Cardiac fibroblast (primary cell): ENCODE results near the gene SMIM10L1.

Source experiments
- DNase-seq, 2 donors: peaks; one replicate each; pipeline versions ENCODE4 v3.0.0 to v3.0.0-alpha.2; 2010; ENCODE audit warnings: low read depth in 2 of 2
- H3K4me3 ChIP-seq, 2 donors: replicated peaks in 1 of 2; 1 replicate in 1 of 2; 2 replicates in 1 of 2; pipeline ENCODE4 v1.5.1; 2011; ENCODE audit warnings: low read depth in 2 of 2, low read length in 2 of 2, mild to moderate bottlenecking in 2 of 2, moderate library complexity in 1 of 2
- TF ChIP-seq, protein P1 (sequence below): IDR thresholded peaks from one replicate; pipeline ENCODE4 v1.5.1; 2011; ENCODE audit warnings: low read depth, mild to moderate bottlenecking, low read length, inconsistent platforms

The SMIM10L1 gene

DNA sequence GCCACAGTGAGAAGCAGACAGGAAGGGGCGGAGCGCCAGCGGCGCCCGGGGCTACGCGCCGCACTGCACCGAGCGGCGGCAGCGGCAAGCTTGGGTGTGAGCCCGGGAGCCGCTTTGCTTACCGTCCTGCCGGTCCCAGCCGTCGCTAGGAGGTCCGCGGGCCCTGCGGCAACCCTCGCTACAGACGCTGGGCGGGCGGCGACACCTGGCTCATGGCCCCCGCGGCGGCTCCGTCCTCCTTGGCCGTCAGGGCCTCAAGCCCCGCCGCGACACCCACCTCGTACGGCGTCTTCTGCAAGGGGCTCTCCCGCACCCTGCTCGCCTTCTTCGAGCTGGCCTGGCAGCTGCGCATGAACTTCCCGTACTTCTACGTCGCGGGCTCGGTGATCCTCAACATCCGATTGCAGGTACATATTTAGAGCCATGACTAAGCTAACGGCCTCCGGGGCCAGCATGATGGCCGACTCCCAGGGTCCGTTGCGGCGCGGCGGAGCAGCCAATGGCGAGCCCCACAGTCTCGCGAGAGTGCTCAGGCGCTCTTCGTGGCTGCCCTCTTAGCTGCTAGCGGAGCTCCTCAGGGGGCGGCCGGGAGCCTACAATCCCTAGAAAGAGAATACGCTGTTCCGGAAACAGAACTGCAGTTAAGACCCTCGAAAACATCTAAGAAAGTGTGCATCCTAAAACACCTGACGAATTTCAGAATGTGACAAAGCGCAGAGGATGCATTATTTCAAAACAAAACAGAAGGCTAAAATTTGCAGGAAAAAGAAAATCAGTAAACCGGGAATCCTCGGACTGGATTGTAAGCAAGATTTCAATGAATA lies at the start of gene SMIM10L1:
SMIM10L1 (plus strand) TSS at position 50 of the 824 bp plus-strand sequence; CDS start at position 213, 163 bp downstream.
- peak; percentile 95 for DNase-seq
- peak within 1 kb of the TSS; percentile 75 to 83 for H3K4me3 ChIP-seq
- TF ChIP-seq, protein P1, sequence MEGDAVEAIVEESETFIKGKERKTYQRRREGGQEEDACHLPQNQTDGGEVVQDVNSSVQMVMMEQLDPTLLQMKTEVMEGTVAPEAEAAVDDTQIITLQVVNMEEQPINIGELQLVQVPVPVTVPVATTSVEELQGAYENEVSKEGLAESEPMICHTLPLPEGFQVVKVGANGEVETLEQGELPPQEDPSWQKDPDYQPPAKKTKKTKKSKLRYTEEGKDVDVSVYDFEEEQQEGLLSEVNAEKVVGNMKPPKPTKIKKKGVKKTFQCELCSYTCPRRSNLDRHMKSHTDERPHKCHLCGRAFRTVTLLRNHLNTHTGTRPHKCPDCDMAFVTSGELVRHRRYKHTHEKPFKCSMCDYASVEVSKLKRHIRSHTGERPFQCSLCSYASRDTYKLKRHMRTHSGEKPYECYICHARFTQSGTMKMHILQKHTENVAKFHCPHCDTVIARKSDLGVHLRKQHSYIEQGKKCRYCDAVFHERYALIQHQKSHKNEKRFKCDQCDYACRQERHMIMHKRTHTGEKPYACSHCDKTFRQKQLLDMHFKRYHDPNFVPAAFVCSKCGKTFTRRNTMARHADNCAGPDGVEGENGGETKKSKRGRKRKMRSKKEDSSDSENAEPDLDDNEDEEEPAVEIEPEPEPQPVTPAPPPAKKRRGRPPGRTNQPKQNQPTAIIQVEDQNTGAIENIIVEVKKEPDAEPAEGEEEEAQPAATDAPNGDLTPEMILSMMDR = peak; percentile 11

DNA sequence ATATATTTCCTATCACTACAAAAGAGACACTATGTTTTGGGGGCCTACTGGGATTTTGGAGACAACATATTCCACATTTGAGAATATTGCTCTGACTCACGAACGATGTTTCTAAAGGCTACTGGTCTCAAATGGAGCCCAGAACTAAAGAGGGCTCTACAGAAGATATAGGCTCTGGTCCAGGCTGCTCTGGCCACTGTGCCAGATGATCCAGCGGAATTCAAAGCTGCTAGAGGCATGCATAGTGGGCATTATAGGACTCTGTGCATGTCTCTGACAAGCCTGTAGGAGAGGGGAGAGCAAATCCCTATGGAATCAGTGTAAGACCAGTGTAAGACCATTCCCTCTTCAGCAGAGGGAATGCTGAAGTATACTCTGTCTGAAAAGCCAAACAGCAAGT lies 40.6 kb upstream of the SMIM10L1 start:
- no peak for DNase-seq
- TF ChIP-seq, protein P1 = no peak
- no peak overlapping the region for H3K4me3 ChIP-seq

DNA sequence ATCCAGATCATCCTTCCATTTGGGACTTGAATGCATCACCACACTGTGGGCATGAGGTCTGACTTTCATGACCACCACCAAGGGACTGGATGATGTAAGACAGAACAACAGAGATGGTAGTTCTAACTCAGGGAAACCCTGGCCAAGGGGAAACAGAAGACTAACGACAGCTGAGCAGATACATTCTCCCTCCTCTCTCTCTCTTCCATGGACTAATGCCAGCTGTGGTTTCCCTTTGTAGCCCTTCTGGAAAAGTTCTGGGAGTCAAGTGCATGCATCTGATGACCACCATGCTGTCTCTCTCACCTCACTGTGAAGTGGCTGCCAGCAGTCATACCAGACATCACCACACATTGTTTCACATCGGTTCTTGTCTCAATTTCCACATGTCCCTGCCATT lies 40.0 kb upstream of the SMIM10L1 start:
- no peak overlapping the region for H3K4me3 ChIP-seq
- DNase-seq = no peak
- TF ChIP-seq, protein P1 = no peak

DNA sequence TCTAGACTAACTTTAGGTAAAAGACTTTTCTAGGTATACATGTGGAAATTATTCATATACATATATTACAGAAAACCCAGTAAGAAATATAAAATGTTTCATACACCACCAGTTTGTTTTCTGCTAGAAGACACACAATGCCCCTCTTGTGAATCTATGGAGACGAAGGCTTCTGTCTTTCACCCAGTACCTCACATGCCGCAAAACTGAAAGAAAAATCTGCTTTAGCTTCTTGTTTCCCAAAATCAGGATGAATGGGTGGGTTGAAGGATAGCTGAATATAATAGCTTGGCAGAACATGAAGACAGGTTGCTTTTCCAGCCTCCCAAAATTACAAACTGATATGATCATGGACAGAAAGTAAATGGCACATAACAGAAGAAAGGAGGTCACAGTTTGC lies 37.8 kb upstream of the SMIM10L1 start:
- no peak for DNase-seq
- H3K4me3 ChIP-seq = no peak overlapping the region
- TF ChIP-seq, protein P1 = no peak

DNA sequence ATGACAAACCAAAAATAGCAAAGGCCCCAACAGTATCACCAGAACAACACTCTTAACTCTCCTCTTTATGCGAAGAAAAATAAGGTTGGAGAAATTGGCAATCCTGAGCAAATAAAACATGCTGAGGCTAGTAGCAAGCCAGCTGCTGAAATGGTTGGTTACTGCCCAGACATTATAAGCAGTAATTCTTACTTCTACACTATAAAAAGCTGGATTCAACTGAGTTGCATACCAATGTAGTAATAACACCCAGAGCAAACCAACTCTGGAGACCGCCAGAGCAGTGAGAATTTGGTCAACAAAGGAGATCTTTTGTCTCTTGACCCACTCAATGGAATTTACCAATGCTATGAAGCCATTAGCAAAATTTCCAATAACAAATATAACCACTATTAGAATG lies 37.2 kb upstream of the SMIM10L1 start:
- no peak overlapping the region for H3K4me3 ChIP-seq
- DNase-seq = no peak
- TF ChIP-seq, protein P1 = no peak

DNA sequence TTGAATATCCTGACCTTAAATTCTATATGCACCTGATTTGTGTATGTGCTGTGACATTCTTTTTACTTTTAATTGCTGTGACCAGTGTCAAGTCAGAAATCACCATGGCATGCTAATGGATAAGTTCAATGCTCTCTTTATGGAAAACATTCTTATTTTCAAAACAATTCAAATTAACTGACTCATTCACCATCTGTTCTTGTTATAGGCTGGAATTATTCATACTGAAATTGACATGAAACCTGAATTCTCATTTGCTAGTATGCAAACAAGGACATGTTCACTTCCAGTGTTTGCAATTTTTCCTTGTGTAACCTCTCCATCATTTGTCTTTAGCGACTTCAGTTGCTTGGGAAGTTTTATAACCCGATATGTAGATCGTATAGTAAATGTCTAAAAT lies 36.7 kb upstream of the SMIM10L1 start, which contains the start of gene TAS2R30:
TAS2R30 (minus strand) TSS at position 340 of the 400 bp plus-strand sequence. CDS start 400 bp downstream, outside the sequence.
- no peak within 1 kb of the TSS for H3K4me3 ChIP-seq
- TF ChIP-seq, protein P1 = no peak
- DNase-seq = no peak

DNA sequence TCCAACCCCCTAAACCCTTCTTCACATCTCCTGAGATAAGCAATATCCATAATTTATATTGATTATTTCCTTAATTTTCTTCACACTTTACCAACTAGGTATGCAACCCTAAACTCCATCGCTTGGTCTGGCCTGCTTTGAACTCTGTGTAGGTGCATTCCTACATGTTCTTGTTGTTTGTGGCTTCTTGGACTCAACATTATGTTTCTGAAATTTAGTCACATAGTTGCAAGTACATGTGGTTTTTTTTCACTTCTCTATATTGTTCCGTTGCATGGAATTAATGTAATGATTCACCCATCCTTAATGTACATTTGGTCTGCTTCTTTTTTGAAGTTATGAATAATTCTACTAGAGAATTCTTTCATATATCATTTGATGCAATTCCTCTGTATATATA lies 34.9 kb upstream of the SMIM10L1 start:
- no peak for DNase-seq
- H3K4me3 ChIP-seq = no peak overlapping the region
- TF ChIP-seq, protein P1 = no peak
